Mesendoderm (in vitro differentiated cells): Measurements from ENCODE around the gene CDH15.
"Not testable (repeated sequence)": the region's sequence is repeated elsewhere in the genome, so short reads cannot be mapped to it uniquely, and the experiment has no call there.

Source experiments
- DNase-seq: peaks from one replicate; pipeline ENCODE4 v3.0.0; 2013
- H2AK5ac ChIP-seq: 2 replicates; pipeline ENCODE4 v1.6.1; 2013; ENCODE audit warnings: low read length, inconsistent platforms
- H2BK120ac ChIP-seq: 2 replicates; pipeline ENCODE4 v1.6.1; 2013; ENCODE audit warnings: low read depth, mild to moderate bottlenecking, low read length, moderate library complexity, mixed read lengths
- H2BK15ac ChIP-seq: replicated peaks from 2 replicates; pipeline ENCODE4 v1.6.1; 2013; ENCODE audit warnings: low read depth, mild to moderate bottlenecking, moderate library complexity
- H2BK5ac ChIP-seq: 2 replicates; pipeline ENCODE4 v1.6.1; 2013; ENCODE audit warnings: low read length, inconsistent platforms
- H3K18ac ChIP-seq: 2 replicates; pipeline ENCODE4 v1.6.1; 2013; ENCODE audit warnings: mild to moderate bottlenecking, low read length, mixed read lengths
- H3K23ac ChIP-seq: one replicate; pipeline ENCODE4 v1.6.1; 2013; ENCODE audit warnings: low read length
- H3K27ac ChIP-seq: 2 replicates; pipeline ENCODE4 v1.5.1; 2013; ENCODE audit warnings: low read depth, mild to moderate bottlenecking, inconsistent platforms, low read length, moderate library complexity
- H3K27me3 ChIP-seq: 2 replicates; pipeline ENCODE4 v1.6.1; 2013; ENCODE audit warnings: low read length, control low read depth, mild to moderate bottlenecking, inconsistent platforms; ENCODE audit not compliant: insufficient read depth, poor library complexity
- H3K36me3 ChIP-seq: 2 replicates; pipeline ENCODE4 v1.6.1; 2013; ENCODE audit warnings: low read length, inconsistent platforms; ENCODE audit not compliant: control insufficient read depth, insufficient read depth
- H3K4ac ChIP-seq: one replicate; pipeline ENCODE4 v1.6.1; 2013; ENCODE audit warnings: low read depth, mild to moderate bottlenecking, low read length, moderate library complexity
- H3K4me1 ChIP-seq: 2 replicates; pipeline ENCODE4 v1.6.1; 2013; ENCODE audit warnings: low read depth, low read length, inconsistent platforms; ENCODE audit not compliant: control insufficient read depth
- H3K4me2 ChIP-seq: 2 replicates; pipeline ENCODE4 v1.6.1; 2013; ENCODE audit warnings: low read length
- H3K4me3 ChIP-seq: 2 replicates; pipeline ENCODE4 v1.5.1; 2013; ENCODE audit warnings: mild to moderate bottlenecking, low read length
- H3K56ac ChIP-seq: one replicate; pipeline ENCODE4 v1.6.1; 2013; ENCODE audit warnings: low read length
- H3K79me1 ChIP-seq: 2 replicates; pipeline ENCODE4 v1.6.1; 2013; ENCODE audit warnings: low read length, inconsistent platforms
- H3K79me2 ChIP-seq: 2 replicates; pipeline ENCODE4 v1.6.1; 2013; ENCODE audit warnings: mild to moderate bottlenecking, low read length; ENCODE audit not compliant: control insufficient read depth, insufficient read depth
- H3K9ac ChIP-seq: 2 replicates; pipeline ENCODE4 v1.6.1; 2013; ENCODE audit warnings: low read length, inconsistent platforms
- H4K5ac ChIP-seq: one replicate; pipeline ENCODE4 v1.6.1; 2013; ENCODE audit warnings: low read length
- H4K8ac ChIP-seq: one replicate; pipeline ENCODE4 v1.6.1; 2013; ENCODE audit warnings: low read depth, mild to moderate bottlenecking, control low read depth, low read length, moderate library complexity
- WGBS: extraction: QIAGEN DNeasy Blood & Tissue Kit; methylation state at CpG from one replicate; pipeline ENCODE4 v1.1.7; 2013; ENCODE audit warnings: low lambda C conversion rate, missing lambda C conversion rate; ENCODE audit not compliant: insufficient coverage; ENCODE audit errors: extremely low coverage; 5-methylcytosine and 5-hydroxymethylcytosine counted together

Gene CDH15

GRCh38 chr16:89244264-89244663, 72.7 kb downstream of the CDH15 start:
- H3K79me2 ChIP-seq, H3K36me3 ChIP-seq, H3K56ac ChIP-seq, H3K18ac ChIP-seq, H3K4me1 ChIP-seq, H3K79me1 ChIP-seq, H4K8ac ChIP-seq, H3K4me3 ChIP-seq, H3K4ac ChIP-seq, H2BK15ac ChIP-seq, H2AK5ac ChIP-seq, H3K4me2 ChIP-seq, H3K23ac ChIP-seq, H3K9ac ChIP-seq, H3K27me3 ChIP-seq, H3K27ac ChIP-seq, H2BK120ac ChIP-seq, H4K5ac ChIP-seq, DNase-seq, H2BK5ac ChIP-seq: not testable (repeated sequence)
- no CpG with 5 or more reads among the region's 13 CpGs for WGBS

DNA sequence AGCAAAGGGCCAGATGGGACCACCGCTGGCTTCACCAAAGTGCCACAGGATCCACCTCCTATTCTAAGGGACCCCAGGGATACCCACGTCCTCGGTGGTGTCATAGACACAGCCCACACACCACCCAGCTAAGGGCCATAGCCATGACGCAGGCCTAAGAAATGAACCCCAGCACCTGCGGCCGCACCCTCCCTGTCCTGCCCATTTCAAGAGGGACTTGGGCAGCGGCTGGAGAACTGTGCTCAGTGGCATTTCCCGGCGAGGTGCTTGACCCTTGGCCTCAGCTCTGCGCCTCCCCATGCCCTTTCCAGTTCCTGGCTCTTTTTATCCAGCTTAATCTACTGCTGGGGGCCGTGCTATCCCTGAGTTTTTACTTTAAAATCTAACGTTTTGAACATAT, 73.2 kb downstream of the CDH15 start:
- H2BK15ac ChIP-seq, result no peak overlapping the region
- WGBS, result no CpG with 5 or more reads among the region's 12 CpGs

More for the DNA sequence above, 73.2 kb downstream of the CDH15 start:
- Histone ChIP-seq H3K56ac (no peak overlapping the region), H3K4me1 (no peaks in the 10 kb centered on the region), H3K79me2 (no peaks in the 10 kb centered on the region), H4K8ac (no peak overlapping the region), H3K36me3 (no peaks in the 10 kb centered on the region), H4K5ac (no peak overlapping the region), H2BK120ac (no peak overlapping the region), H2AK5ac (no peak overlapping the region), H3K4ac (no peak overlapping the region), H3K4me2 (no peak overlapping the region), H3K27me3 (no peaks in the 10 kb centered on the region), H3K79me1 (peaks cover 2% of the 10 kb centered on the region), H3K27ac (no peak overlapping the region), H3K23ac (no peak overlapping the region), H3K18ac (no peak overlapping the region), H3K9ac (no peak overlapping the region), H2BK5ac (no peak overlapping the region), H3K4me3 (no peak overlapping the region)
- no peak for DNase-seq
